IPS-NIHi7 (cell line): Measurements from ENCODE around the gene CD101.

Experiments
- DNase-seq: peaks from one replicate; pipeline ENCODE4 v3.0.0; 2012; ENCODE audit warnings: mixed read lengths; ENCODE audit errors: extremely low spot score

The CD101 gene

GRCh38 chr1:116986421-116987255 lies 14.9 kb upstream of the CD101 start:
- DNase-seq = no peak

- DNase-seq = no peak
Observed at GRCh38 chr1:116987256-116987555, 14.4 kb upstream of the CD101 start.

- DNase-seq = no peak
Observed at GRCh38 chr1:116988248-116988647, 13.3 kb upstream of the CD101 start.

GRCh38 chr1:116988908-116989307 lies 12.7 kb upstream of the CD101 start:
- no peak for DNase-seq

GRCh38 chr1:116989835-116990234 lies 11.7 kb upstream of the CD101 start:
- DNase-seq = no peak

GRCh38 chr1:116990612-116991151 lies 10.9 kb upstream of the CD101 start:
- no peak for DNase-seq

GRCh38 chr1:116991171-116991845 lies 10.3 kb upstream of the CD101 start:
- DNase-seq = no peak

GRCh38 chr1:116991918-116992317 lies 9.6 kb upstream of the CD101 start:
- DNase-seq = no peak

GRCh38 chr1:116993286-116993685 lies 8.3 kb upstream of the CD101 start:
- no peak for DNase-seq

- no peak for DNase-seq
Observed at GRCh38 chr1:116994411-116994810, 7.1 kb upstream of the CD101 start.

- no peak for DNase-seq
Observed at GRCh38 chr1:116997066-116997465, 4.5 kb upstream of the CD101 start.

GRCh38 chr1:116997636-116998035 lies 3.9 kb upstream of the CD101 start:
- no peak for DNase-seq

- no peak for DNase-seq
Observed at GRCh38 chr1:116999596-116999995, 2.0 kb upstream of the CD101 start.

GRCh38 chr1:117000142-117000541 lies 1.4 kb upstream of the CD101 start:
- DNase-seq = no peak

GRCh38 chr1:117003223-117003875 lies 1.8 kb downstream of the CD101 start:
- DNase-seq = peak; percentile 43

- no peak for DNase-seq
Observed at GRCh38 chr1:117007719-117008013, 6.1 kb downstream of the CD101 start.

- DNase-seq = no peak
Observed at GRCh38 chr1:117008656-117009055, 7.1 kb downstream of the CD101 start.

- no peak for DNase-seq
Observed at GRCh38 chr1:117009132-117009531, 7.6 kb downstream of the CD101 start.

GRCh38 chr1:117010310-117010969 lies 8.9 kb downstream of the CD101 start:
- DNase-seq = no peak

- DNase-seq = no peak
Observed at GRCh38 chr1:117011334-117011733, 9.8 kb downstream of the CD101 start.

GRCh38 chr1:117013309-117013858 lies 11.8 kb downstream of the CD101 start:
- DNase-seq = no peak

GRCh38 chr1:117014209-117014608 lies 12.6 kb downstream of the CD101 start:
- no peak for DNase-seq
